H1 (cell line): ENCODE results near the gene LIPC.
A peak's percentile ranks its signal among the peaks of the same experiment; 100 is the strongest.

Source experiments
- MAX ChIP-seq: IDR thresholded peaks from 2 replicates; pipeline ENCODE4 v1.6.1; 2012; ENCODE audit warnings: inconsistent platforms
- RAD21 ChIP-seq, 2 experiments: IDR thresholded peaks in 1 of 2; conservative IDR thresholded peaks in 1 of 2; 2 replicates each; pipeline ENCODE4 v1.6.1; 2011; ENCODE audit warnings: low read depth in 2 of 2, low read length in 2 of 2, improper control_type of control experiment in 1 of 2, inconsistent platforms in 1 of 2, mild to moderate bottlenecking in 1 of 2, moderate library complexity in 1 of 2
- TF ChIP-seq, protein P1 (sequence below), 3 experiments: IDR thresholded peaks; 1 replicate in 2 of 3; 2 replicates in 1 of 3; pipeline versions ENCODE4 v1.5.1 to v1.6.1; 2011; ENCODE audit warnings: low read length in 3 of 3, mild to moderate bottlenecking in 3 of 3, inconsistent platforms in 2 of 3, low read depth in 1 of 3, moderate library complexity in 1 of 3; ENCODE audit not compliant: insufficient read depth in 1 of 3; ENCODE audit errors: control extremely low read depth in 1 of 3

- TF ChIP-seq, protein P1, sequence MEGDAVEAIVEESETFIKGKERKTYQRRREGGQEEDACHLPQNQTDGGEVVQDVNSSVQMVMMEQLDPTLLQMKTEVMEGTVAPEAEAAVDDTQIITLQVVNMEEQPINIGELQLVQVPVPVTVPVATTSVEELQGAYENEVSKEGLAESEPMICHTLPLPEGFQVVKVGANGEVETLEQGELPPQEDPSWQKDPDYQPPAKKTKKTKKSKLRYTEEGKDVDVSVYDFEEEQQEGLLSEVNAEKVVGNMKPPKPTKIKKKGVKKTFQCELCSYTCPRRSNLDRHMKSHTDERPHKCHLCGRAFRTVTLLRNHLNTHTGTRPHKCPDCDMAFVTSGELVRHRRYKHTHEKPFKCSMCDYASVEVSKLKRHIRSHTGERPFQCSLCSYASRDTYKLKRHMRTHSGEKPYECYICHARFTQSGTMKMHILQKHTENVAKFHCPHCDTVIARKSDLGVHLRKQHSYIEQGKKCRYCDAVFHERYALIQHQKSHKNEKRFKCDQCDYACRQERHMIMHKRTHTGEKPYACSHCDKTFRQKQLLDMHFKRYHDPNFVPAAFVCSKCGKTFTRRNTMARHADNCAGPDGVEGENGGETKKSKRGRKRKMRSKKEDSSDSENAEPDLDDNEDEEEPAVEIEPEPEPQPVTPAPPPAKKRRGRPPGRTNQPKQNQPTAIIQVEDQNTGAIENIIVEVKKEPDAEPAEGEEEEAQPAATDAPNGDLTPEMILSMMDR (IDR thresholded peaks at IDR 0.05; ENCODE audit: control extremely low read depth in 1 of 3, insufficient read depth in 1 of 3, low read depth in 1 of 3, low read length in 3 of 3) = peak in 2 of 3 experiments; percentile 26 to 55; a peak in 2 of 4 replicates
- TF ChIP-seq RAD21 (IDR thresholded peaks at IDR 0.05 in 1 of 2, conservative IDR thresholded peaks at IDR 0.05 in 1 of 2; ENCODE audit: low read depth in 2 of 2, low read length in 2 of 2) (peak; percentile 47 to 61), MAX (no peak)
Observed at GRCh38 chr15:58438956-58439355, 7.2 kb downstream of the LIPC start.
